ENCODE data around the gene POLR2E. TPM values are rescaled to one million over a fixed set of nuclear protein-coding genes. Genes with fewer than 3 reads are reported as not detected.
A peak's percentile ranks its signal among the peaks of the same experiment; 100 is the strongest.

The POLR2E gene
- total and polyA plus RNA-seq, 10 of the 15 experiments (the other 5 are each of a cell fraction or from before 2014, with no cell fraction given), result 4.0 to 487 (median 200) TPM

GRCh38 chr19:1094655-1094977 is 559 bp downstream of the POLR2E start (continued):
- TF ChIP-seq, protein P1, sequence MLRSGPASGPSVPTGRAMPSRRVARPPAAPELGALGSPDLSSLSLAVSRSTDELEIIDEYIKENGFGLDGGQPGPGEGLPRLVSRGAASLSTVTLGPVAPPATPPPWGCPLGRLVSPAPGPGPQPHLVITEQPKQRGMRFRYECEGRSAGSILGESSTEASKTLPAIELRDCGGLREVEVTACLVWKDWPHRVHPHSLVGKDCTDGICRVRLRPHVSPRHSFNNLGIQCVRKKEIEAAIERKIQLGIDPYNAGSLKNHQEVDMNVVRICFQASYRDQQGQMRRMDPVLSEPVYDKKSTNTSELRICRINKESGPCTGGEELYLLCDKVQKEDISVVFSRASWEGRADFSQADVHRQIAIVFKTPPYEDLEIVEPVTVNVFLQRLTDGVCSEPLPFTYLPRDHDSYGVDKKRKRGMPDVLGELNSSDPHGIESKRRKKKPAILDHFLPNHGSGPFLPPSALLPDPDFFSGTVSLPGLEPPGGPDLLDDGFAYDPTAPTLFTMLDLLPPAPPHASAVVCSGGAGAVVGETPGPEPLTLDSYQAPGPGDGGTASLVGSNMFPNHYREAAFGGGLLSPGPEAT (IDR thresholded peaks at IDR 0.05; ENCODE audit: low read depth), result no peak
- no peak for TF ChIP-seq BCL11A (IDR thresholded peaks at IDR 0.05; ENCODE audit: low read depth, low read length)

GRCh38 chr19:1093811-1094553 is 1.2 kb downstream of the POLR2E start:
- no peak for DNase-seq (ENCODE audit: low read depth, low spot score)
- peak overlapping the region; percentile 87 for H3K9ac ChIP-seq (ENCODE audit: control insufficient read depth, insufficient read depth, low read length)
- peak overlapping the region; percentile 96 for H3K4me3 ChIP-seq
- POLR2A ChIA-PET, result interaction anchor here (0.7 to 3.1 kb wide), 8 partner anchors 9 to 101 kb away, joined by 3 to 25 read pairs (median 6); partner anchors contain the start of gene GPX4
- peaks cover 0 to 20% of the 10 kb centered on the region in 2 experiments; a peak in 3 of 4 replicates for H3K36me3 ChIP-seq (ENCODE audit: control insufficient read depth in 2 of 2, insufficient read depth in 2 of 2, low read length in 1 of 2)
- SMC1A ChIA-PET (ENCODE audit: uncharacterized antibody, unreplicated experiment), result interaction anchor here (0.6 to 1.0 kb wide), 3 partner anchors 9 to 188 kb away, joined by 3 to 4 read pairs (median 4); no protein-coding TSS in a partner anchor
- peak; percentile 19; the same call in 2 of the 3 replicates for ATAC-seq
- peaks cover 24% of the 10 kb centered on the region for H3K79me2 ChIP-seq (ENCODE audit: control insufficient read depth, insufficient read depth, low read length)
- H3K4me2 ChIP-seq (ENCODE audit: control insufficient read depth, insufficient read depth), result peak overlapping the region; percentile 85
- H2AFZ ChIP-seq (ENCODE audit: control insufficient read depth, low read depth, low read length), result no peak overlapping the region
- BruUV-seq (replicated peaks), result no TSS peak
- TF ChIP-seq SPI1 (IDR thresholded peaks at IDR 0.05; ENCODE audit: borderline replicate concordance, insufficient read depth, low read depth, low read length), result peak; percentile 9; the same call in 1 of the 2 replicates
- no peak for TF ChIP-seq ZNF207 (IDR thresholded peaks at IDR 0.05; ENCODE audit: borderline replicate concordance)
- 0 out of 2 replicates have a peak, but pooled peaks have one; percentile 51 for TF ChIP-seq MLLT1 (IDR thresholded peaks at IDR 0.05)
- TF ChIP-seq ASH2L (IDR thresholded peaks at IDR 0.05; ENCODE audit: borderline replicate concordance, low read depth), result no peak
- TF ChIP-seq, protein P2, sequence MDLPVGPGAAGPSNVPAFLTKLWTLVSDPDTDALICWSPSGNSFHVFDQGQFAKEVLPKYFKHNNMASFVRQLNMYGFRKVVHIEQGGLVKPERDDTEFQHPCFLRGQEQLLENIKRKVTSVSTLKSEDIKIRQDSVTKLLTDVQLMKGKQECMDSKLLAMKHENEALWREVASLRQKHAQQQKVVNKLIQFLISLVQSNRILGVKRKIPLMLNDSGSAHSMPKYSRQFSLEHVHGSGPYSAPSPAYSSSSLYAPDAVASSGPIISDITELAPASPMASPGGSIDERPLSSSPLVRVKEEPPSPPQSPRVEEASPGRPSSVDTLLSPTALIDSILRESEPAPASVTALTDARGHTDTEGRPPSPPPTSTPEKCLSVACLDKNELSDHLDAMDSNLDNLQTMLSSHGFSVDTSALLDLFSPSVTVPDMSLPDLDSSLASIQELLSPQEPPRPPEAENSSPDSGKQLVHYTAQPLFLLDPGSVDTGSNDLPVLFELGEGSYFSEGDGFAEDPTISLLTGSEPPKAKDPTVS (IDR thresholded peaks at IDR 0.05; ENCODE audit: low read depth, low read length), result no peak
- TF ChIP-seq NR2F1 (conservative IDR thresholded peaks at IDR 0.05), result peak; percentile 59
- no peak for TF ChIP-seq YY1 (IDR thresholded peaks at IDR 0.05; ENCODE audit: low read depth, low read length)
- TF ChIP-seq GATAD2B (conservative IDR thresholded peaks at IDR 0.05; ENCODE audit: low read depth), result 0 out of 2 replicates have a peak, but pooled peaks have one; percentile 26
- peak in 1 of 2 experiments; percentile 24; a peak in 1 of 4 replicates for TF ChIP-seq BHLHE40 (IDR thresholded peaks at IDR 0.05; ENCODE audit: borderline replicate concordance in 1 of 2, low read depth in 2 of 2, low read length in 1 of 2)
- TF ChIP-seq NR2C1 (IDR thresholded peaks at IDR 0.05), result peak; percentile 28; the same call in 1 of the 2 replicates
- FAIRE-seq, result no peak
- H3K27ac ChIP-seq (ENCODE audit: control insufficient read depth, insufficient read depth), result peak overlapping the region; percentile 73
- 38% methylated on average over 32 of the region's 32 CpGs for WGBS (ENCODE audit: insufficient coverage, insufficient replicate concordance, low lambda C conversion rate, missing lambda C conversion rate)
- in situ Hi-C loops (cut with MboI), result no loop called here
- peaks cover 14% of the 10 kb centered on the region for H3K4me1 ChIP-seq (ENCODE audit: control insufficient read depth, insufficient read depth, low read length)
- no peaks in the 10 kb centered on the region for H3K9me3 ChIP-seq (replicated peaks; ENCODE audit: control insufficient read depth, insufficient read depth, low read length)
- no peaks in the 10 kb centered on the region for H4K20me1 ChIP-seq (ENCODE audit: control insufficient read depth, insufficient read depth)
- RAD21 ChIA-PET (ENCODE audit: unreplicated experiment), result interaction anchor here (1.0 to 1.7 kb wide), 4 partner anchors 13 to 29 kb away, joined by 3 to 6 read pairs (median 4); partner anchors contain the start of gene ARHGAP45
- intact Hi-C loops (cut with micrococcal nuclease; ENCODE audit: unreplicated experiment), result no loop called here
- CTCF ChIA-PET, result interaction anchor here (0.6 to 1.4 kb wide), 5 partner anchors 13 to 100 kb away, joined by 3 to 6 read pairs (median 3); no protein-coding TSS in a partner anchor
- H3K27me3 ChIP-seq (replicated peaks in 1 of 2; ENCODE audit: control insufficient read depth in 2 of 2, insufficient read depth in 2 of 2, low read length in 1 of 2), result no peaks in the 10 kb centered on the region

All from GM12878 (cell line).